HG03342 (cell line): Measurements from ENCODE around the gene NEK7.
"Not testable (repeated sequence)": the region's sequence is repeated elsewhere in the genome, so short reads cannot be mapped to it uniquely, and the experiment has no call there.

Experiments used
- ATAC-seq: cut with Tn5 transposase; IDR thresholded peaks from one replicate; pipeline ENCODE4 v1.9.1; 2021; ENCODE audit warnings: mild to moderate bottlenecking, moderate library complexity; ENCODE audit not compliant: unreplicated experiment

The NEK7 gene

GRCh38 chr1:198167436-198167934, 10.7 kb downstream of the NEK7 start:
- peak; percentile 51 for ATAC-seq

- peak; percentile 35 for ATAC-seq
These were observed 11.4 kb downstream of the NEK7 start for GRCh38 chr1:198168227-198168626.

GRCh38 chr1:198169672-198170071, 12.9 kb downstream of the NEK7 start:
- no peak for ATAC-seq

GRCh38 chr1:198171667-198172540, 15.1 kb downstream of the NEK7 start:
- ATAC-seq = no peak

DNA sequence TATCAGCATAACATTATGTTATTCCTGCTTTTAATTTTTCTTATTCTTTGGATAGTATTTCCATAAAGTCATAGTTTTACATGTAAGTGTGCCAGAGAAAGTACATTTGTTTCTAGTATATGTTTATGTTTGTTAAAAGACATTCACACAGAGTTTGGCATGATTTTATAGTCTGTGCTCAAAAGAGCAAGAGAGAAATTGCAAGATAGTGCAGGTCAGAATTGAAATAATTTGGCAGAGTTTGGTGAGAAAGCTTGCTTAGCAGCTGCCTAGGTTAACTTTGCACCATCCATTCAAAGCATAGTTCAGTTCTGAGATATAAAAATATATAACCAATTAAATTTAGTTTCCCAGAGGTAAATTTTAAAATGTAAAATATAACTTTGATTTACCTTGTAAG, 17.0 kb downstream of the NEK7 start:
- no peak for ATAC-seq

DNA sequence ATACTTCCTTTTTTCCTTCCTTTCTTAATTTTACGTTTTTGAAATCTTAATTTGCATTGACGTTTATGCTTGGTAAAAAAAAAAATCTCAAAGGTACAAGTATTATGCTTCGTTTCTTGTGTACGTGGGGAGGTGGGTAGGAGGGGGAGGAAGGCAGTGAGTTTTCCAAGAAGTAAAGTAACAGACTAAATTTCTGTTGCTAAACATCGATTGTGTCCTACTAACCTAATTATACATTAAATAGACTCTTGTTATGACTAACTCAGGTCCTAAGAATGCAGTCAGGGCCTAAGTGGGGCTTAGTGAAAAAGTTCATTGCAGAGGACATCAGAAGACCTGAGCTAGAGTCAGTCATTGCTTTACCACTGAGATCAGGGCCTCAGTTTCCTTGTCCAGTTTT, 17.5 kb downstream of the NEK7 start:
- no peak for ATAC-seq

DNA sequence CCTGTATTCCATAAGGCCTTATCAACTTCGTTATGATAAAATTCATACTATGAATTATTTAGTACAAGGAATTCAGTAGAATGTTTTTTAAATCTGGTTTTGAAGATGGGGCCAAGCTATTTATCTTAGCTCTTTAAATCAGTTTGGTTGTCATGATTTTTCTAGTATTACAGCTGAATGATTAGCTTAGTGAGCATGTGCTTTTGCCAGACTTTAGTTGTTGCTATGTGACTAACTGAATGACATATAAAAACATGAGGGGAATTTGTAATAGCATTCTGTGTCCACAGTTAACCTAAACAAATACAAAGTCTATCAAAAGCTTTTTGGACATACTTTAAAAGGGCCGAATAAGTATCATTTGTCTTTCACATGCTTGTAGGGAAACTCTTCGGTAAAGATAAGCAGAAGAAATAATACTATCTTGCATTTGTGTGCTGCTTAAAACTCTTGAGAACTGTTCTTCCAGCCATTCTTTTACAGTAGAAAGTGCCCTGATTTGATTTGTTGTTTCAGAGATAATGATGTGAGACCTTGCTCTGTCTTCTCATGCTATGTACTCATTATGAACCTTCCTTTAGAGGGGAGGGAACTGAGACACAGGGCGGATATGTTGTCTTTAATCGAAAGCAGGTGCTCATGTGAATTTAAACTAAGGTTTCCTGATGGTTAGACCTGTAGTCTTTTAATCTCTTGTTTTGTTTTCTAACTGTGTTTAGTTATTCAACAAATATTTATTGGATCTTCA, 18.8 kb downstream of the NEK7 start:
- peak; percentile 79 for ATAC-seq

DNA sequence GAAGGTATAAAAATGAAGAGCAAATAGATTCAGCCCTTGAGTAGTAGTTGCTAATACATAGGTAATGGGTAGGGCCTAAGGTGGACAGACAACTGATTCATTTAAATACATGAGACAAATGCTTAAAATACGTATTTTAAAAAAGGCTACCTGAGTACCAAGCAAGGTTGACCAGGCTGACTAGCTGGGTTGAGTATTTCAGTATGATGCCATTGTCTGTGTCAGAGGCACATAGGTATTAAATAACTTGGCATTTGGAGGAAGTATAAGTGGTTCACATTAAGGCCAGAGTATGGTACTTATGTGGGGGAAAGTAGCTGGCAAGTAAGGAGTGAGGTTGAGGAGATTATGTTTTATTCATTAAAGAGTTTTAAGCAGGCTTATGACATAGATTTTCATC, 19.4 kb downstream of the NEK7 start:
- peak; percentile 17 for ATAC-seq

DNA sequence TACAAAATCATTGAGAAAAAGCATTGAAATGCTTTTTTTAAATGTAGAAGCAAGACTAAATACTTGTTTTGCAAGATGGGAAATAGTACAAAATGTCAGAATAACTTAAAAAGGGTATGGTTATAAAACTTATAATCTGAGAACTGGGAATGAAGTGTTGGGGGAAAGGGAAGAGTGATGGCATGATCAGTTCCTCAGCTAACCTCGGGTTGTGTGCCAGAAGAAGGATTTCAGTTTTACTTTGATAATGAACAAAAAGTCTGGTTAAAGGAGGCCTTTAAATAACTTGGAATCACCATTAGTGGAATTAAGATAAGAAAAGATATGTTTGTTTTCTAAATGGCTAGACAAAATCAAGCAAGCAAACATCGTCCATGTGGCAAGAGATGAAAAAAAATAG, 20.7 kb downstream of the NEK7 start:
- ATAC-seq = no peak

DNA sequence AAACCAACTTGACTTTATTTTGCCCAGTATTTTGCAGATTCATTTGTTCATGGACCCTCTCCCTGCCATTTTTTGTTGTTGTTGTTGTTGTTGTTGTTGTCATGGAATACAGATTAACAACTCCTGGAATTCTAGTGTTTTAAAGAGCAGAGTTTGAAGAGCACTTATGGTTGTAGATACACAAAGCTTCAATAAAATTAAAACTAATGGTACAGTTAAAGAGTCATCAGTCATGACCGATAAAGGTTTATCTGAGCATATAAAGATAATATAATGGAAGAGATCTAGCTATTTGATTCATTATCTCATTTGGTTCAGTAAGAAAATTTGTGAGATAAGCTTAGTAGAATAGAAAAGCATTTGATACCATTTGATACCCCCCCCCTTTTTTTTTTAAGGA, 21.8 kb downstream of the NEK7 start:
- no peak for ATAC-seq

GRCh38 chr1:198179556-198179981, 22.8 kb downstream of the NEK7 start:
- no peak for ATAC-seq

GRCh38 chr1:198183605-198184004, 26.8 kb downstream of the NEK7 start:
- ATAC-seq = no peak

GRCh38 chr1:198184516-198184915, 27.7 kb downstream of the NEK7 start:
- ATAC-seq = no peak

- no peak for ATAC-seq
These were observed 28.3 kb downstream of the NEK7 start for GRCh38 chr1:198185146-198185545.

DNA sequence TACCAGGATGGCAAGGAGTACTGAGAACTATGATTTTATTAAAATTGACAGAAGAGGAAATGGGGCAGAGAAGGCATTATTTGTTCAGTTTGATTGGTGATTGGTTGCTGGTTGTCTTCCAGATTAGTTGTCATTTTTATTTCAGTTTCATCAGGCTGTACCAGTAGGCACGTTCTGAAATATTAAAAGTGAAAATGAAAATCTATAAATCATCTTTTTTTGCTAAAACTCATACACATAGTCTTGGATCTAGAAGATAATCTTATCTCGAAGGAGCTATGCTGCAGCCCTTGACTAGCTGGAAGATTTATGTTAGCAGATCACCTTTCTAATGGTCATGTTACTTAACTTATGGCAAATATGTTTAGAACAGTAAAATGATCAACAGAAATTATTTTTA, 29.0 kb downstream of the NEK7 start:
- no peak for ATAC-seq

GRCh38 chr1:198186916-198187580, 30.2 kb downstream of the NEK7 start:
- ATAC-seq = no peak

DNA sequence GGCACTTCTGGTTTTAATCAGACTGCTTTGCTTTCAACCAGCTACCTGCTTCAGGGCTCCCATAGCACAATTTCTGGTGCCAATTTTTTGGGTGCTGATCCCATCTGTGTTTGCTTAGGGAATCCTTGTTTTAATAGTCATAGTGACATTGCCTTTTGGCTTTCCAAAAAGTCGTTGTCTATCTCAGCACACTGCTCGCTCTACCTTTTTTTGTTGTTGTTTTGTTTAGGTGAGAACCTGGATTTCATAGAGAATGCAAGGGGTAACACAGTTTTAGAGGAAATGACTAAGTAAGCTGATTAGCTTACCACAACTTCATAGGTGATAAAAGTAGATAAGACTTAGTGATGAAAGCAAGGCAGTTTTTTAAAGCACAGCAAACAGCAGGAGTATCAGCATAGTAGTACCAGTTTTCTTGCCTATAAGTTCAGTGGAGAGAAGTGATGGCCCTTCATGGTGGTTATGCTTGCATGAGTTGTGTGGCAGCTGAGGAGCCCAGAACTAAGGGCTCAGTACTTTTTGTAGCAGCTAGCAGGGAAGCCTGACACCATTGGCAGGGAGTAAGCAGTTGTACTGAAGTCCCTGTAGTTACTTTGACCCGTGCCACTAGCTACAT, 31.3 kb downstream of the NEK7 start:
- ATAC-seq = no peak

GRCh38 chr1:198191117-198191516, 34.3 kb downstream of the NEK7 start:
- no peak for ATAC-seq

- not testable (repeated sequence) for ATAC-seq
These were observed 37.1 kb downstream of the NEK7 start for GRCh38 chr1:198193871-198194270.

GRCh38 chr1:198196630-198197029, 39.8 kb downstream of the NEK7 start:
- ATAC-seq = no peak

- ATAC-seq = no peak
These were observed 40.5 kb downstream of the NEK7 start for GRCh38 chr1:198197285-198197684.
